ENCODE measurements around the gene ACTN2. TPM values are rescaled to one million over a fixed set of nuclear protein-coding genes. Genes with fewer than 3 reads are reported as not detected.

Gene ACTN2
- 10.5 TPM for total RNA-seq

GRCh38 chr1:236685917-236686814, at the start of gene ACTN2:
TSS of gene ACTN2 (plus strand) at chr1:236686499. CDS start at chr1:236686674, 175 bp downstream.
- H3K4me3 ChIP-seq, result peak within 1 kb of the TSS; percentile 76 to 87
- DNase-seq (ENCODE audit: low spot score in 2 of 2), result peak in 1 of 2 donors; percentile 79
- H3K4me1 ChIP-seq, result peaks cover 0 to 8% of the 10 kb centered on the region in 2 donors
- H3K9me3 ChIP-seq, result no peaks in the 10 kb centered on the region
- TF ChIP-seq CTCF (IDR thresholded peaks at IDR 0.05), result no peak
- H3K27ac ChIP-seq, result peak within 1 kb of the TSS; percentile 85 to 86
- no peaks in the 10 kb centered on the region for H3K36me3 ChIP-seq
- intact Hi-C loops (cut with DNase I), result loop anchor here (2.0 to 10.0 kb wide), 4 partner anchors 13 to 329 kb away; no protein-coding TSS in a partner anchor
- no peaks in the 10 kb centered on the region for H3K27me3 ChIP-seq

GRCh38 chr1:236638945-236639344, 47.4 kb upstream of the ACTN2 start:
- Histone ChIP-seq H3K4me3 (no peak overlapping the region), H3K4me1 (no peaks in the 10 kb centered on the region), H3K27ac (no peak overlapping the region), H3K36me3 (no peaks in the 10 kb centered on the region), H3K27me3 (no peaks in the 10 kb centered on the region), H3K9me3 (no peaks in the 10 kb centered on the region)
- intact Hi-C loops (cut with DNase I), result no loop called here
- no peak for TF ChIP-seq CTCF (IDR thresholded peaks at IDR 0.05)
- DNase-seq (ENCODE audit: low spot score in 2 of 2), result no peak

GRCh38 chr1:236639686-236640085, 46.6 kb upstream of the ACTN2 start:
- H3K9me3 ChIP-seq, result no peaks in the 10 kb centered on the region
- intact Hi-C loops (cut with DNase I), result no loop called here
- H3K4me1 ChIP-seq, result no peaks in the 10 kb centered on the region
- DNase-seq (ENCODE audit: low spot score in 2 of 2), result no peak
- no peaks in the 10 kb centered on the region for H3K27me3 ChIP-seq
- no peaks in the 10 kb centered on the region for H3K36me3 ChIP-seq
- TF ChIP-seq CTCF (IDR thresholded peaks at IDR 0.05), result no peak
- H3K27ac ChIP-seq, result no peak overlapping the region
- H3K4me3 ChIP-seq, result no peak overlapping the region

GRCh38 chr1:236642763-236643162, 43.5 kb upstream of the ACTN2 start:
- no peaks in the 10 kb centered on the region for H3K27me3 ChIP-seq
- intact Hi-C loops (cut with DNase I), result no loop called here

GRCh38 chr1:236645016-236645680, 41.2 kb upstream of the ACTN2 start:
- H3K36me3 ChIP-seq, result no peaks in the 10 kb centered on the region
- intact Hi-C loops (cut with DNase I), result no loop called here
- H3K4me1 ChIP-seq, result no peaks in the 10 kb centered on the region
- H3K27me3 ChIP-seq, result no peaks in the 10 kb centered on the region
- no peak for TF ChIP-seq CTCF (IDR thresholded peaks at IDR 0.05)
- no peak for DNase-seq (ENCODE audit: low spot score in 2 of 2)
- H3K9me3 ChIP-seq, result no peaks in the 10 kb centered on the region
- no peak overlapping the region for H3K27ac ChIP-seq
- H3K4me3 ChIP-seq, result no peak overlapping the region

More at GRCh38 chr1:236642763-236643162, 43.5 kb upstream of the ACTN2 start:
- Histone ChIP-seq H3K4me1 (no peaks in the 10 kb centered on the region), H3K4me3 (no peak overlapping the region), H3K36me3 (no peaks in the 10 kb centered on the region), H3K27ac (no peak overlapping the region), H3K9me3 (no peaks in the 10 kb centered on the region)
- DNase-seq (ENCODE audit: low spot score in 2 of 2), result no peak
- TF ChIP-seq CTCF (IDR thresholded peaks at IDR 0.05), result no peak

Data from ascending aorta (tissue), 2 donors.